Stimulated activated CD8-positive, alpha-beta memory T cell treated with anti-CD3 and anti-CD28 coated beads, Interleukin-7, amount 100 ng/mL, for 1 hour (primary cell): ENCODE results near the gene ZFYVE28.
"Not testable (repeated sequence)": the region's sequence is repeated elsewhere in the genome, so short reads cannot be mapped to it uniquely, and the experiment has no call there.

Experiments used
- DNase-seq, 2 donors: peaks; one replicate each; pipeline ENCODE4 v3.0.0-alpha.2; 2020; ENCODE audit warnings: low read depth in 2 of 2

ZFYVE28 gene

DNA sequence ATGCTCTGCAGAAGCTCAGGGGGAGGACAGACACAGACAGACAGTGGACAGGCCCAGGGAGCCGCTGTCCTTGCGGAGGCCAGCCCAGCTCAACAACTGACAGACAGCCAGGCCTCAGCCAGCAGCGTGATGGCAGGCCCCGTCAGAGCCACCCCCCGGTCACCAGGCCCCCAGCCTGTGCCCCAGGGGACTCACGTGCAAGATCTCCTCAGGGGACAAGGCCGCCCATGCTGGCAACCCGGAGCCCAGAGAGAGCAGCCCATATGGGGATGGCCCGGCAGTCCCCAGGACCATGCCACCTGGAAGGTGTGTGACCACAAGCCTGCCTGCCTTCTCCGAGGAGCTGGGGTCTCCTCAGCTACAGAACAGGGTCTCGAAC is 128.5 kb downstream of the ZFYVE28 start:
- DNase-seq, result no peak

DNA sequence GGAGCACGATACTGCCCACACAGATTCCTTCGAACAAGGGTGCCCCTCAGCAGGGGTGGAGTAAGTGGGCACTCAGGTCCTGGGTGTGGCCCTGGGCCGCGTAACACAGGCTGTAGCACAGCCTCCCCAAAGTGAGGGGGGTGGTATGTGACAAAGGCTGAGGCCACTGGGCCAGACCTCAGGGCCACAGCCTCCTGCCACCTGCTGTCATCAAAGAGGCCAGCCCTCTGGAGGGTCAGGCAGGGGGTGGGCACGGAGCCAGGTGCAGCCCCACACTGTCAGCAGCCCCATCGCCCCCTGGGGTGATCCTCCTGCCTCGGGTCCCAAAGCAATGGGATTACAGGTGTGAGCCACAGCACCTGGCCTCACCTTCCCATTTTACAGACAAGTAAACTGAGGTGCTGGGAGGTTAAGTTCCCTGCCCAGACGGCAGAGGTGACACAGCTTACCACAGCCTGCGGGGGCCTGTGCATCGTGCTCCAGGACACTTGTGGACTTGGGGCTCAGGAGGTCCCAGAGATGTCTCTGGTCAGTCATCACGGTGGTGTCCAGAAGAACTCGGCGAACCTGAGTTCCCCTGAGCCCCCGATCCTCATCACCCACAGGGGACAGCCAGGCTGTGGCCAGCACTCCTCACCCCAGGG is 129.0 kb downstream of the ZFYVE28 start:
- DNase-seq, result no peak

DNA sequence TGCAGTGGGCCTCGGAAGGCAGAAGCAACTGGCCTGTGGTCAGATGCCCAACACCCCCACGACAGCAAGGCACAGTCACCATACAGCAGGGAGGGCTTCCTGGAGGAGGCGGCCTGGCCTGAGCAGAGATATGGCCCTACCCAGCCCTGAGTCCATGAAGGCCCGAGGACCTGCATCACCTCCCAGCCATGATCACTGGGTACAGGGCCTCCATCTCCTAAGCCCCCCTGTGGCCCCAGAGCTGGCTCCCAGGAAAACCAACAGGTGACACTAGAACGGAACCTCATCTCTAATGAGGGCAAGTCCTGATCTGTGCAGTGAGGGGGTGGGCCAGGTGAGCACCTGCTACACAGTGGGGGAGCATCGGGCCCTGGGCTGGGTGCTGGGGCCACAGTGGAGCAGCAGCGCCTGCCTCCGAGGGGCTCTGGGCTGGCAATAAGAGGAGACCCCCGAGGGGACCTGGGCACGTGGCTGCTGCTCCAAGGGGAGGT is 130.3 kb downstream of the ZFYVE28 start:
- DNase-seq, result no peak

DNA sequence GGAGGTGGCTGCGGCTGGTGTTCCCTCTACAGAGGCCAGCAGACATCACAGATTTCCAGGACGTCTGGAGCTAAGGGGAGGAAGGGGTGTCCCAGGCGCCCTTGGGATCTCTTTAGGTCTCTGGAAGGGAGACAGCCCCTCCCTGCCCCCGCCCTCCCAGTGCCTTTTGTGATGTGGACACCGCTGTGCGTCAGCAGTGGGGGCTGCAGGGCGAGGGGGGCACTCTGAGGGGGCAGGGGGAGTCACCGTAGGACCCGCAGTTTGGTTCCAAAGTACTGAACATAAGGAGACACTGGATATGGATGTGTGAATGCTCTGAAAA is 130.9 kb downstream of the ZFYVE28 start:
- DNase-seq, result no peak

DNA sequence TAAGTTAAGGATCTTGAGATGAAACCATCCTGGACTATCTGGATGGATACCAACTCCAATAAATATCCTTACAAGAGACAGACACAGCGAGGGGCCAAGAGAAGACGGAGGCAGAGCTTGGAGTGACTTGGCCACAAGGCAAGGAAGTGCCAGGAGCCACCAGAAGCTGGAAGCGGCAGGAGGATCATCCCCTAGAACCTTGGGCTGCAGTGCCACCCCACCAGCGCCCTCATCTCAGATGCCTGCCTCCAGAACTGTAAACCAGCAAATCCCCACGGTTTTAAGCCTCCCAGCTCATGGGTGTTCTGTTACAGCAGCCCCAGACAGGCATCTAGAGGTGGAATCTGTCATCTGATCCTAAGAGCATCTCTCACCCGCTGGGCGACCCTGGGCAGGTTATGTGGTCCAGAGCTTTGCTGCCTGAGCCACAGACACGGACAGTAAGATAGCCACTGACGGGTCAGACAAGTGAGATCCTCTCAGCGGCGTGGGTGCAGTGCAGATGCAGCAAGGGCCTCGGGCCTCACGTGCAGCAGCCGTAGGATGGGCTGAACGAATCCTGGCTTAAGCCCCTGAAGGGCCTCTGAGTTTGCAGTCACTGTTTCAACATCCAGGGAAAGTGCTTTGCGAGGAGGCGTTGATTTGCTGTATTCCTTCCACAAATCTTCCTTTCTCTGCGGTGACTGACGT is 131.4 kb downstream of the ZFYVE28 start:
- DNase-seq, result no peak

DNA sequence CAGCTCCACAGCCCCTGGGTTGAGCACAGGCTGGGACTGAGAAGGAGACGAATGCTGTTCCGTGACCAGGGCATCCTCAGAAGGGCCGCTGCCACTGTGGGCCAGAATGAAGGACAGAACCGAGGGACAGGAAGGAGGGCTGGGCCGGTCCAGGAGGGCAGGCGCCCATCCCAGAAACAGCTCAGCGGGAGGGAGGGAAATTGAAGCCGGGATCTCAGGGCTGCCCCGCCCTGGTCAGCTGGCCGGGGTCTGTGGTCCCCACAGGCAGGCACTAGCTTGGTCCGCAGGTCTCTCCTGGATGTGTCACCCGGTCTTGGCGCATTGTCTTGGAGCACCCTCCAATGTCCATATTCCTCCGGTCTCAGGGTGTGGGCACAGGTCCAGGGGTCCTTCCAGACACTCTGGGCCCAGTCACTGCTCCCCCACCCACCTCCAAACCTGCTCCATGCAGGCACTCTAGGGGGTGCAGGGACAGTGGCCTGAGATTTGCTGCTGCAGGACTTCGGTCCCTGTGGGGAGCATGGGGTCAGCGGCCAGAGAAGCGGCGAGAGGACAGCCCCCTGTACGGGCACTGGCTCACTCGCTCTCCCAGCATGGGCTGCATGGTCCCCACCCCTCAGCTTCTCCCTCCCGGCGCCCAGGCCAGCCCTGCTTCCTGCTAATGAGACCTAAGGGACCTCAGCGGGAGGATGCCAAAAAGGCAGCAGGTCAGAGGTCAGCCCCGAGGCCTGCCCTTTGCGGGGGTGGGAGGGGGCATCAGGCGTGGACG is 132.6 kb downstream of the ZFYVE28 start:
- DNase-seq, result no peak

DNA sequence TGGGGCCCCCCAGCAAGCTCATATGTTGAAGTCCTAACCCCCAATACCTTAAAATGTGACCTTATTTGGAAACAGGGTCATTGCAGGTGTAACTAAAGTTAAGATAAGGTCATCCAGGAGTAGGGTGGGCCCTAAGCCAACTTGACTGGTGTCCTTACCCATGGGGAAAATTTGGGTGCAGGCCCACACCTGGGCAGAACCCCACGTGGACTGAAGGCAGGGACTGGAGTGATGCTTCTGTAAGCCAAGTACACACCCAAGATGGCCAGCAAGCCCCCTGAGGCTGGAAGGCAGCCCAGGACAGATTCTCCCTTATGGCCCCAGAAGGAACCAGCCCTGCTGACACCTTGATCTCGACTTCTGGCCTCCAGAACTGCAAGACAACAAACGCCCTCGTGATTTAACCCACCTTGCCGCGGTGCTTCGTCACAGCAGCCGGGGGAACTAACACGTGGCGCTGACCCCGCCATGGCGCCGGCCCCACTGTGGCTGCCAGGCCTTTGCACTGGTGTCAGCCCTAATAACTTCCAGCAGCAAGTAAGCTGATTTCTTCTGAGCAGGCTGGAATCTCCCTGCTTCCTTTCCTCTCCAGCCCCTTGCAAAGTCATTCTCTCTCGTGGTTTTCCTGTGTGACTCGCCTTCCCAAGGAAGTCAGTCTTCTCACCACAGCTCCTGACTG is 133.4 kb downstream of the ZFYVE28 start:
- DNase-seq, result no peak

DNA sequence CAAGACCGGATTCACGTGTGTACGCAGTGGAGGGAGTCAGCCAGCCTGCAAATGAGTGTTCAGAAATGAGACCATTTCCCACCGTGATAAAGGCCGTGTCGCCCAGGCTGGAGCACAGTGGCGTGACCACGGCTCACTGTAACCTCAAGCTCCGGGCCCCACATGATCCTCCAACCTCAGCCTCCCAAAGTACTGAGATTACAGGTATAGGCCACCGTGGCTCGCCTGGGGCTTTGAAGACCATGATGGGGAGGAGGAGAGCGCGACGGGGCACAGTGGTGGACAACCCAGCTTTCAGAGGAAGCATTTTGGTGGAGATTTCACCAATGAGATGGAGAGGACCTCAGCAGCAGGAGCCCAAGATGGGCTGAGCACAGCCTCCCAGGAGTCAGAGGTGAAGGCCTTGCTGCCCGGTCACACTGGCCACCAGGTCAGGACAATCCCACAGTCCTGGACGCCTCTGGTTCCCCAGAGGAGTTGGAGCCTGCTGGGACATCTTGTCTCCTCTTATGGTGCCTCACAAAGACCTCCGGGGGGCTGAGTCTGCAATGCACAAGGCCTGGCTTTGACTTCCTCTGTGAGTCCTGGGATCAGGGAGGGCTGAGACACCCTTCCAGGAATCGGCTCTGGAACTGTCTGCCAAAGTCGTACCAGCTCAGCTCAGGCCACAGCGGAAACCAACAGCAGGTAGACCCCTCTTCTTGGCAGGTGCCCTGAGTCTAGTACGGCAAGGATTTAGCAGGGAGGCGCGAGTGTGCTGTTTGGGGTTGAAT is 134.1 kb downstream of the ZFYVE28 start:
- DNase-seq, result no peak

DNA sequence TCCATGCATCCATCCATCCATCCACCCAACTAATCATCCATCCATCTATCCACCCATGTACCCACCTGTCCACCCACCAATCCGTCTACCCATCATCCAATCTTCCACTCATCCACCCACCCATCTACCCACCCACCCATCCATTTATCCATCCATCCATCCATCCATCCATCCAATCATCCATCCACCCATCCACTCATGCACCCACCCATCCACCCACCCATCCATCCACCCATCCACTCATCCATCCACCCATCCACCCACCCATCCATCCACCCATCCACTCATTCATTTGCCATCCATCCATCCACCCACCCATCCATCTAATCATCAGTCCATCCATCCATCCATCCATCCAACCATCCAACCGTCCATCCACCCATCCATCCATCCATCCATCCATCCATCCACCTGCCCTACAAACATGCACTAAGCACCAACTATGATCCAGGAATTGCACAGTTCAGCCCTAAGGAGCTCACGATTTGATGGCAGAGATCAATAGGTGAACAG is 135.2 kb downstream of the ZFYVE28 start:
- no peak for DNase-seq

DNA sequence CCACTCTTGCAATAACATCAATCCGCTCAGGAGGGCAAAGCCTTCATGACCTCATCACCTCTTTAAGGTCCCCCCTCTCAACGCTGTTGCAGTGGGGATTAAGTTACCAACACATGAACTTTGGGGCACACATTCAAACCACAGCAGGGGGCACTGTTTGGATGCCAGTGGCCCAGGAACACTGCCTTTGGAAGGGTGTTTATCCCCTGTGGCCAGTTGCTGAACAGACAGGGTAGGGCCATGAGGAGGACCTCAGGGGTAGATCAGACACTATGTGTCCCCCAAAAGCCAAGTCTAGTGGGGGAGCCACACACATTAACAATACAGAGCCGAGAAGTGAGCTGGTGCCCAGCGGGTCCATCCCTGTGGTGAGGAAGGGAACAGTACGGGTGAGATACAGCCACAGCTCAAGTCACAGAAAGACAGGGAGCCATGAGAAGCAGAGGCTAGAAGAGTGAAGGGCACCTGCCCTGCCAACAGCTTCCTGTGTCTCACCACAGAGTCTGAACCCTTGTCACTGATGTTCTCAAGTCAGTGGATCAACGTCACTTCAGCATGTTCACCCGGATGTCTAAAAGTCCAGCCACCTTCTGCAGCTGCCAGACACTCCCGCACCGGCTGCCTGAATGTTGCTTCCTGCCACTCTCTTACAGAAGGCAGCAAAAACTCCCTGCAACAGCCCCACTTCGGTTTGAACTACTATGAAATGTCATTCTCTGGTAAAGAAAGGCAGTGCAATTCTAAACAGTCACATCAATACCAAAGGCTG is 136.7 kb downstream of the ZFYVE28 start:
- peak; percentile 57 to 65 for DNase-seq

DNA sequence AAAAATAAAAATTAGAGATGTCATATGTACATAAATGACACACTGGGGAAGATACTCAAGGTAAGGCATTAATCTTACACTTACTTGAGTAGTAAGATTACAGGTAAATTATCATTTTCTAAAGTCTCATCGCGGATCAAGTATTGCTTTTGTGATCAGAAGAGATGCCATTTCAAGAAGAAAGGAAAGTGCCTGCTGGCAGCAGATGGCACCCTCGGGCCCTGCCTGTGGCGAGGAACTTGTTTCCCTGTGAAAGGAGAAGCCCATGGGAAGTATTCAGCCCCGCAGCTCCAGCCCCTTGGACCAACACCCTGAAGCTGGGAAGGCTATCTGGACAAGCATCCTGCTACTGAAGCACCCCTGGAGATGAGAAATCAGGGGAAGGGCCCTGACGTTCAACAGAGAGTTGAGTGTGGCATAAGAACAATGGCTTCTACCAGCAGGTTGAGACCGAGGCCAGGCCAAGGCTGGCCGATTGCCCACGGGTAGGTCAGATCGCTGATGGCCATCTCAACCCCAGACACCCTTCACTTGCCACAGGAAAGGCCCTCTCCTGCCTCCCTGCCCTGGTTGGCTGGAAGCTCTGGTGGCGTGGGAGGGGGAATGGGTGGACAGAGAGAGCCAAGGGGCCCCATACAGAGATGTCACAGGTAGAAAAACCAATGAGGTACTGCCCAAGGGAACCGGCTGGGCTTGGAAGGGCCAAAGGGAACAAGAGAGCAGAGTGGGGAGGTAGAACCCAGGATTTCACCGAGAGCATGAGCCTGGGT is 137.7 kb downstream of the ZFYVE28 start:
- DNase-seq, result no peak

DNA sequence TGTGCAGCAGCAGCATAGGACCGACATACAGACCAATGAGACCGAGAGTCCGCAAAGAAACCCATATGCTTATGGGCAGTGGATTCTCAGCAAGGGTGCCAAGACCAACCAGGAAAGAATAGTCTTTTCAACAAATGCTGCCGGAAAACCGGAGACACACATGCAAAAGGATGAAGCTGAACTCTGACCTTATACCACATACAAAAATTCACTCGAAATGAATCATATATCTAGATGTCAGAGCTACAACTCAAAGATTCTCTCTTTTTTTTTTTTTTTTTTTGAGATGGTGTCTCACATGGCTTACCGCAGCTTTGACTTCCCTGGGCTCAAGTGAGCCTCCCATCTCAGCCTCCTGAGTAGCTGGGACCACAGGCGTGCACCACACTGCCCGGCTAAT is 140.5 kb downstream of the ZFYVE28 start:
- no peak for DNase-seq

DNA sequence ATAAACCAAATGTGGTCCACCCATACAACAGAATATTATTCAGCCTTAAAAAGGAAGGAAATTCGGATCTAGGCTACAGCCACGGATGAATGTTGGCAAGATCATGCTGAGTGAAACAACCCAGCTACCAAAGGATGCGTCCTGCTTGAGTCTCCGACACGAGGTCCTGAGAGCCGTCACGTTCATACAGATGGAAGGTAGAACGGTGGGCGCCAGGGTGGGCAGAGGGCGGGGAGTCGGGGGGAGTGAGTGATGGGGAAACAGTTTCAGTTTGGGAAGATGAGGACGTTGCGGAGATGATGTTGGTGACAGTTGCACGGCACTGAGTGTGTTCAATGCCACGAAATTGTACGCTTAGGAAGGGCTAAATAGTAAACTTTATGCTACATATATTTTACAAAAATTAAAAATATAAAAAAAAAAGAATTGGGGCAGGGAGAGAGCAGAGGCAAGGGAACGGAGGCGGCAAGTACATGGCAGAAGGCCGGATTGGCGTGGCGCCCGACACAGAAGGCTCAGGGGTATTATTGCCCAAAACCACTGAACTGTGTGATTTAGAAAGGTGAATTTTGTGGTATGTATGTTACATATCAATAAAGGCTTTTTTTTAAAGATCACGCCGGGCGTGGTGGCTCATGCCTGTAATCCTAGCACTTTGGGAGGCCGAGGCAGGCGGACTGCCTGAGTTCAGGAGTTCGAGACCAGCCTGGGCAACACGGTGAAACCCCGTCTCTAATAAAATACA is 141.7 kb downstream of the ZFYVE28 start:
- no peak for DNase-seq

DNA sequence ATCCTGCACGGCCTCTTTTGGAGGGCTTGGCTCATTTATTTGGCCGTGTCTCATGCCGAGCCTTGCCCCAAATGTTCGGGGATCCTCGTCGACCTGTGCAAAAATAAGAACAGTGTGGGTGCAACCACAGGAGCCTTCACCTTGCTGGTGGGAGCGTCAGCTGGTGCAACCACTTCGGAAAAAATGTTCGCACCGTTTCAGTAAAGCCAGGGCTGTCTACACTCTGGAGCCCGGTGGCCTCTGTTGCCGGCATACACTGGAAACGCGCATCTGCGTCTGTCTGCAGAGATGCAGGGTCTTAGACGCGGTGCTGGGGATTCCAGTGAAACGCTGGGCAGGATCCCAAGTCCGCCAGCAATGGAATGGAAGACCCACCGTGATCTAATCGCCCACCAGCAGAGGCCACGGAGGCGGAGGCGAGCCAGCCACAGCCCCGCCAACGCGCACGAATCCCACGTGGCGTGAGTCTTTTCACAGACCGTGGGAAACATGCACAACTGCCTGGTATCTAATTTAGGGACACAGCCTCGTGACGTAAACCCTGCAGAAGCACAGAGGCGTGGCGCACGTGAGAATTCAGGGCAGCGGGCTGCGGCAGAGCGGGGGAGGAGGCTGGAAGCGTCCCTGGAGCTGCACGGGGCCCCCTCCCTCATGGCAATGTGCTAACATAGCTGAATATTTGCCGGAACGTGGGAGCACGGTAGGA is 142.7 kb downstream of the ZFYVE28 start:
- DNase-seq, result no peak

DNA sequence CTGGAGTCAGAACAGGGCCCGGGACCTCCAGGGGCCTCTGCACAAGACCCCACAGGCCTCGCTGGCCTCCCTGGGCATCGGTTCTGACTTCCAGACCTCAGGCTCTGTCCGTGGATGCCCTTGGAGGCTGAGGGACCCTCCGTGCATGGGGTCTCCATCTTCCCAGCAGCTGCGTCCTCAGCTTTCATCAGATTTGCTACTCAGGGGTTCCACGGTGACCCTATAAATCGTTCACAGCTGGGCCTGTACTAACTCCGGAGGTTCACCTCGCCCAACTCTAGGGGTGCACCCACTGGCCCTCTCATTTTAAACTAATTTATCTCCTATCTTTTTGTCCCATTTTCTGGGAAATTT is 143.4 kb downstream of the ZFYVE28 start:
- DNase-seq, result not testable (repeated sequence)

DNA sequence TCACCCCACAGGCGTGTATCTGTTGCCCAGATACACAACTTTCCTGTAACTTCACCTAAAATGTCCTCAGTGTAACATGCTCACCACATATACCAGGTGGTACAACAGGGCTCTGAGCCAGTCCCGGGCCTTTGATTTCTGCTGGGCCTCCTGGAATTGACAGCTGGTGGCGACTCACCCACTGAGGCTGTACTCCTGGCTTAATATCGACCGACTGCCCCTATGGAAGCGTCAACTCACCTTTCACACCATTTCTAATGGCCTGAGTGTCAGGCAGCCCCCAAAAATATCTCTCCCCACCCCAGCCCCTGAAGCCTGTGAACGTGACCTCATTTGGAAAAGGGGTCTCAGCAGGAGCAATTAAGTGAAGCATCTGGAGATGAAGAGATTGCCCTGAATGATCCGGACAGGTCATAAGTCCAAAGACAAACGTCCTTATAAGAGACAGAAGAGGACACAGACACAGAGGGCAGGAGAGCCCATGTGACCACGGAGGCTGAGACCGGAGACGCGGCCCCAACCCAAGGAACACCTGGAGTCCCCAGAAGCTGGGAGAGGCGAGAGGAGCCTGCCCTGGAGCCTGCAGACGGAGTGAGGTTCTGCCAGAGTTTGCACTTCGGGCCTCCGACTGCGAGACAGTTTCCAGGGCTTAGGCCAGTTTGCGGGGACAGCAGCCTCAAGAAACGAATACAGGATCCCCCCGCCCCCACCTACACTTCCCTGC is 144.0 kb downstream of the ZFYVE28 start:
- DNase-seq, result no peak

DNA sequence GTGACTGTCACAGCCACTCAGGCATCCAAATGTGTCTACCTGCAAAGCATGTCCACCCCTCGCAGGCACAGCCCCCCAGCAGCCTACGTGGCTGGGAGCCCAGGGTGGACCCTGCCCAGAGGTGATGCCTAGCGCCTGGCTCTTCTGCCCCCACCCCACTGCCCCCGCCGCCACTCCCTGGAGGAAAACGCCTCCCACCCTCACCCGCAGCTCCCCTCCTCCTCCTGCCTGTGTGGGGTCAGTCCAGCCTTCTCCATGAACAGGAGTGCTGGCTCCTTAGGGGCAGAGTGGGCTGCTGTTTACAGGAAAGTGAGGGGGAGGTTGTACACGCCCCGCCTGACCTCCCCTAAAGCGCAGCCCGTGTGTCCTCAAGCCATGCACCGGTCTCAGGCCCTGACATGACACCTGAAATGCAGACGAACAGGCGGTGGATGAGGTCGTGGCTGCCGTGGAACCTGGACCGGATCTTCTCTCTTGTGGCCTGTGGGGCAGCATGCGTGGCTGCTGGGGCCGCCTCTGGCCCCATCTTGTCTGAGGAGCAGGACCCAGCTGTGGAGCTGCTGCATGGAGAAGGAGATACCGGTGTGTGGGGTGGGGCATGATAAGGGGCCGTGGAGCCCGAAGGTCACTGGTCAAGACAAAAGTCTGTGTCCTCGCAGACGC is 144.7 kb downstream of the ZFYVE28 start:
- no peak for DNase-seq
